Osteocyte (in vitro differentiated cells): ENCODE data around the gene CIAO2B. TPM values are rescaled to one million over a fixed set of nuclear protein-coding genes. Genes with fewer than 3 reads are reported as not detected.

Experiments
- DNase-seq: peaks from one replicate; pipeline ENCODE4 v3.0.0; 2021; ENCODE audit warnings: mixed read lengths; ENCODE audit not compliant: unreplicated experiment; ENCODE audit errors: extremely low spot score
- H3K27ac Mint-ChIP-seq: one replicate; pipeline ENCODE4 v1.8.0; 2021; ENCODE audit warnings: mild to moderate bottlenecking, mixed read lengths; ENCODE audit not compliant: unreplicated experiment
- H3K27me3 Mint-ChIP-seq: one replicate; pipeline ENCODE4 v1.8.0; 2021; ENCODE audit warnings: mixed read lengths; ENCODE audit not compliant: unreplicated experiment
- H3K36me3 Mint-ChIP-seq: one replicate; pipeline ENCODE4 v1.8.0; 2021; ENCODE audit warnings: mixed read lengths; ENCODE audit not compliant: unreplicated experiment
- H3K4me1 Mint-ChIP-seq: one replicate; pipeline ENCODE4 v1.8.0; 2021; ENCODE audit warnings: mixed read lengths; ENCODE audit not compliant: unreplicated experiment
- H3K4me3 Mint-ChIP-seq: one replicate; pipeline ENCODE4 v1.8.0; 2021; ENCODE audit warnings: mild to moderate bottlenecking, moderate library complexity, mixed read lengths; ENCODE audit not compliant: unreplicated experiment
- H3K9me3 Mint-ChIP-seq: one replicate; pipeline ENCODE4 v1.8.0; 2021; ENCODE audit warnings: mixed read lengths; ENCODE audit not compliant: unreplicated experiment
- total RNA-seq: library from RNA; stranded (reverse); gene quantifications from 2 replicates; pipeline ENCODE4 v1.2.1, GENCODE V29; 2021
- TF ChIP-seq, protein P1 (sequence below): fragments of 200-600 bp; sonication (generic); IDR thresholded peaks from 2 replicates; pipeline ENCODE4 v1.5.0; 2021; ENCODE audit warnings: antibody characterized with exemption, mild to moderate bottlenecking, moderate library complexity

The CIAO2B gene
- total RNA-seq, 1 donor from 2014 or later: 69.9 TPM

DNA sequence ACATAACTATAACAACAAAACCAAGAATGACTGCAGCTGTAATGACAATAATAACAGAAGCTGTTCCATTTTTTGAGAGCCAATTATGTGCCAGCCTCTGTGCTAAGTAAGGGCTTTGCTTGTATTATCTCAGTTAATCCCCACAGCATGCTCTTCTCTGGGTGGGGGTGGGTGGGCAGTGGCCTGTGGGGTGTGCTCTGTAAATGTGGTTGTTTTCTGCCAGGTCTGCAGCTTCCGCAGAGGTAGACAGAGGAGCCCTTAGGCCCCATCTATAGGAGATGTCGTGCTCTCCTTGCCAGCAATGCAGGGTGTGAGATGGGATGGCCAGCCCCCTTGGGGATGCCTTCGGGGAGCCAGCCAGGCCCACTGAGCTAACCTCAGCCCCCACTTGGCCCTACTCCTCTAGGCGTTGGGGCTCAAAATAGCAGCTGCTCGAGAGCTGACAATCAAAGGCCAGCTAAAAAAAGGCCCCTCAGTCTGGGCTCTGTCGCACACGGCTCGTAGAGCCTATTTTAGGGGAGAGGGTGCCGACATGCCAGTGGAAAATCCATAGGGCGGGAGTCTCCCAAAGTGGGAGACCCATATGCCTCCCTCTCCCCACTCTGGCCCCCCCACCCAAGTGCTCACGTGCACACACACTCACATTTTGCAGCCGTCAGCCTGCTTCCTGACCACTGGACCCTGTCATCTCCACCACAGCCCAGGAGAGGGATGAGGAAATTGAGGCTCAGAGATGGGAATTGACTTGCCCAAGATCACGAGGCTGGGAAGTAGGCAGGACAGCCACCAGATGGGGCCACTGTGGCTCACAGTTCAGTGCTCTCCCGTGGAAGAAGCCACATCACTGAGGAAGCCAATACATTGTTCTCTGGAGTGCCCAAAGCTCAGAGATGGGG, 31.3 kb downstream of the CIAO2B start:
- Mint-ChIP-seq H3K27me3 (peaks cover 4% of the 10 kb centered on the region), H3K9me3 (no peaks in the 10 kb centered on the region), H3K4me1 (peaks cover 17% of the 10 kb centered on the region), H3K36me3 (no peaks in the 10 kb centered on the region), H3K27ac (no peak overlapping the region), H3K4me3 (no peak overlapping the region)
- DNase-seq: no peak
- TF ChIP-seq, protein P1, sequence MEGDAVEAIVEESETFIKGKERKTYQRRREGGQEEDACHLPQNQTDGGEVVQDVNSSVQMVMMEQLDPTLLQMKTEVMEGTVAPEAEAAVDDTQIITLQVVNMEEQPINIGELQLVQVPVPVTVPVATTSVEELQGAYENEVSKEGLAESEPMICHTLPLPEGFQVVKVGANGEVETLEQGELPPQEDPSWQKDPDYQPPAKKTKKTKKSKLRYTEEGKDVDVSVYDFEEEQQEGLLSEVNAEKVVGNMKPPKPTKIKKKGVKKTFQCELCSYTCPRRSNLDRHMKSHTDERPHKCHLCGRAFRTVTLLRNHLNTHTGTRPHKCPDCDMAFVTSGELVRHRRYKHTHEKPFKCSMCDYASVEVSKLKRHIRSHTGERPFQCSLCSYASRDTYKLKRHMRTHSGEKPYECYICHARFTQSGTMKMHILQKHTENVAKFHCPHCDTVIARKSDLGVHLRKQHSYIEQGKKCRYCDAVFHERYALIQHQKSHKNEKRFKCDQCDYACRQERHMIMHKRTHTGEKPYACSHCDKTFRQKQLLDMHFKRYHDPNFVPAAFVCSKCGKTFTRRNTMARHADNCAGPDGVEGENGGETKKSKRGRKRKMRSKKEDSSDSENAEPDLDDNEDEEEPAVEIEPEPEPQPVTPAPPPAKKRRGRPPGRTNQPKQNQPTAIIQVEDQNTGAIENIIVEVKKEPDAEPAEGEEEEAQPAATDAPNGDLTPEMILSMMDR: no peak

DNA sequence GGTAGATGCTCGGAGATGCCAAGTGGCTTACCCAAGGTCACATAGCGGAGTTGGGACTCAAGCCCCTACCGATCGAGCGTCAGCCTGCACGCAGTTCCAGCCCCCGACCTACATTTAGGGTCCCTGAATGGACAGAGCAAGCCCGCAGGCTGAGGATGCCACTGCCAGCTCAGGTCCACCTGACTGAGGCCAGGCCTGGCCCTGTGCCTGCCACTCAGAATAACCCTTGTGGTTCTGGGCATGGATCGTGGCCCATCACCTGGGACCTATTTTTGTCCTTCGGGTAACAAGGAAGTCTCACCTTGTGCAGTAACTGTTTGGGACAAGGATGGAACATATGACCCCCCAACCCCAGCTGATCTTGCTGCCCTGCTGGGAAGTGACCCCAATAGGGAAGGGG, 32.6 kb downstream of the CIAO2B start:
- no peaks in the 10 kb centered on the region for H3K36me3 Mint-ChIP-seq
- H3K27me3 Mint-ChIP-seq: peaks cover 2% of the 10 kb centered on the region
- TF ChIP-seq, protein P1: no peak
- no peak for DNase-seq
- H3K27ac Mint-ChIP-seq: no peak overlapping the region
- H3K4me3 Mint-ChIP-seq: no peak overlapping the region
- no peaks in the 10 kb centered on the region for H3K9me3 Mint-ChIP-seq
- peaks cover 17% of the 10 kb centered on the region for H3K4me1 Mint-ChIP-seq

DNA sequence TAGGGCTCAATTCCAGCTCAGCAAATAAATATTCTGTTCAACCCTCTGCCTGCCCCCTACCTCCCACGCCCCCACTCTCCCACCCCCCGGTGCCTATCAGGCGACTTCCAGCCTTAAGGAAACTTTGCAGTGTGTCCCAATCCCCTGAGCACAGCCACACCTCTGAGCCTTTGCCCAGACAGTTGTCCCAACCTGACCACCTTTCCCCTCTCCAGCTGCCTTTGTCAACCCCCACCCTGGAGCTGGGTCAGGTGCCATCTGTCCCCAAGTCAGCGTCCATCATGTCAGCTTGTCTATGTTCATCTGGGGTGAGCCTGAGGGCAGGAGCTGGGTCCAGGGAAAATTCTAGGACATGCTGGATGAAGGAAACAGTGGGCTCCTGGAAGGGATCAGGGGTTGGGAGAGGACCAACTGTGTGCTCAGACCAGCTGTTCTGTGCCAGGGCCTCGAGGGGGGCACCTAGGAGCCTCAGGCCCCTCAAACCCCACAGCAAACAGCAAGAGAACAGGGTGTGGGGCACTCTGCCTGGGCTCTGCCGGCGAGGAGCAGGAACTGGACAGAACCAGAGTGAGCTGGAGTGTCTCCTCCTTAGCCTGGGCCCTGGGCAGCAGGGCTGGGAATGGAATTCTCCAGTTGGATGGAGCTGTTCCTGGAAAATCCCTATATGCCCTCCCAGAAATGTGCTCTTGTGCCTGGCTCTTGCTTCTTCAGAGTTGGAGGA, 33.3 kb downstream of the CIAO2B start:
- H3K4me3 Mint-ChIP-seq: no peak overlapping the region
- TF ChIP-seq, protein P1: no peak
- peaks cover 17% of the 10 kb centered on the region for H3K4me1 Mint-ChIP-seq
- no peaks in the 10 kb centered on the region for H3K27me3 Mint-ChIP-seq
- no peaks in the 10 kb centered on the region for H3K36me3 Mint-ChIP-seq
- no peak overlapping the region for H3K27ac Mint-ChIP-seq
- no peak for DNase-seq
- H3K9me3 Mint-ChIP-seq: no peaks in the 10 kb centered on the region

DNA sequence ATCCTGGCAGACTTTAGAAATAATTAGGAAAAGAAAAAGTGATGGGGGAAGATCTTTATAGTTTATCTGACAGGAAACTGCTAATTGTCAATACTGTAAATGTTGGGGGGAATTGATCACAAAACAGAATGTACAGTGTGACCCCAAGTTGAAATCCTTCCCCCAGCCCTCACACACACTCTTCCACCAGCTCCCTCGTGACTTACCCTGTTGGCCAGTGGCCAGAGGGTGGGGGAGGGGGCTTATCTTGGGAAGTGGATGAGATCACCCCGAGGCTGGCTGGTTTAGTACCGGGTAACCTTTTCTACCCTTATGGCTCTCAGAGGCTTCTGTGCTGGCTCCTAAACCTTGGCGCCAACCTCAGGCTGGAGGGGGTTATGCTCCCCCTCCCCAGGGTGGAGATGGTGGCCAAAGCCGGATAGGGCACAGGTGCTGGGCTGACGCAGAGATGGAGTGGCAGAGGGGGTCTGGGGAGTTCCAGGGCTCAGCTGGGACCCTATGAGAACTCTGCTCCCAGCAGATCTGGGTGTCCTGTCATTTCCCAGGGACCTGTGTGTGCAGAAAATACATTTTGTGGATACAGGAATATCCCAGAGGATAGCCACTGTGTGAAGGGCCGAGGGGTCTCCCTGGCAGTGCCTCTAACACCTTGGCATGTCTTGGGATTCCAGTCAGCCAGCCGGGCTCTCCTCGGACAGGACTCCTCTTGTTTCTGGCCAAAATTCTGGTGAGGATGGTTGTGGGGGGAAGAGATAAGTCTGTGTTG, 34.1 kb downstream of the CIAO2B start:
- TF ChIP-seq, protein P1: no peak
- Mint-ChIP-seq H3K4me3 (no peak overlapping the region), H3K27ac (peak overlapping the region; percentile 52), H3K27me3 (no peaks in the 10 kb centered on the region), H3K36me3 (no peaks in the 10 kb centered on the region), H3K4me1 (peaks cover 16% of the 10 kb centered on the region), H3K9me3 (no peaks in the 10 kb centered on the region)
- DNase-seq: no peak
